Stimulated activated CD4-positive, alpha-beta T cell treated with anti-CD3 and anti-CD28 coated beads, Interleukin-15, amount 100 ng/mL, for 1 hour (primary cell): Measurements from ENCODE around the gene OR2A2.
"Not testable (repeated sequence)": the region's sequence is repeated elsewhere in the genome, so short reads cannot be mapped to it uniquely, and the experiment has no call there.

Source experiments
- DNase-seq, 2 donors: peaks; one replicate each; pipeline ENCODE4 v3.0.0-alpha.2; 2020; ENCODE audit warnings: low read depth in 1 of 2, low spot score in 1 of 2

OR2A2 gene, protein sequence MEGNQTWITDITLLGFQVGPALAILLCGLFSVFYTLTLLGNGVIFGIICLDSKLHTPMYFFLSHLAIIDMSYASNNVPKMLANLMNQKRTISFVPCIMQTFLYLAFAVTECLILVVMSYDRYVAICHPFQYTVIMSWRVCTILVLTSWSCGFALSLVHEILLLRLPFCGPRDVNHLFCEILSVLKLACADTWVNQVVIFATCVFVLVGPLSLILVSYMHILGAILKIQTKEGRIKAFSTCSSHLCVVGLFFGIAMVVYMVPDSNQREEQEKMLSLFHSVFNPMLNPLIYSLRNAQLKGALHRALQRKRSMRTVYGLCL

DNA sequence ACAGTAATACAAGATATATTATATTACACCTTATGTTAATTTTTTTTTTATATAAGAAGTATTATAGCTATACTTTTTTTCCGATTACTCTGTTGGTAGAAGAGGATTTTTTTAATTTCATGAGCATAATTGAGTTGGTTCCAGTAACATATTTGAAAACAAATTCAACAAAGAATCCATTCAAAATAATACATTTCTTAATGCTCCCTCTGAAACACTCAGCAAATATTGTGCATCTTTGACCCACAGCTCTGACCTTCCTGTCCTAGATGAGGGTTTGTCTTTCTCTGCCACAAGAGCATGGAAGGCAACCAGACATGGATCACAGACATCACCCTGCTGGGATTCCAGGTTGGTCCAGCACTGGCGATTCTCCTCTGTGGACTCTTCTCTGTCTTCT lies at the start of gene OR2A2:
Gene OR2A2 (plus strand): TSS at position 301 of the 400 bp plus-strand sequence. CDS start 0 bp downstream, at position 301.
- no peak for DNase-seq

DNA sequence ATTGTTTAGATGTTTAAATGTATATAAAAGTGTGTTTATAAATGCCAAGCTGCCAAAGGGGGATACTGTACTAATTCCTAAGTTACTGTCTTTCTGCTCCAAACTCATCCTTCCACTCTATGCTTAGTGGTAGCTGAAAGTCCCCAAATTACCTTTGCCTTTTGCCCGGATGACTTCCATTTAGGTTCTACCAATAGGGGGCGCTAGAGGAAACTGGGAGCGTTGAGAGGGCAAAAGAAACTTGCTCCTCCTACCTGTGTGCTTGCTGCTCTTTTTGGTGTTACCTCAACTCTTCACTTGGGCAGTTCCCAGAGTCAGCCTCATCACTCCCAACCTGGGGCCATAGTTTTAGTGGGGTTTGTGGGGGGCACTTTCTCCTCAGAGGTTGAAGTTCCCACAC lies 45.7 kb upstream of the OR2A2 start:
- DNase-seq: no peak

DNA sequence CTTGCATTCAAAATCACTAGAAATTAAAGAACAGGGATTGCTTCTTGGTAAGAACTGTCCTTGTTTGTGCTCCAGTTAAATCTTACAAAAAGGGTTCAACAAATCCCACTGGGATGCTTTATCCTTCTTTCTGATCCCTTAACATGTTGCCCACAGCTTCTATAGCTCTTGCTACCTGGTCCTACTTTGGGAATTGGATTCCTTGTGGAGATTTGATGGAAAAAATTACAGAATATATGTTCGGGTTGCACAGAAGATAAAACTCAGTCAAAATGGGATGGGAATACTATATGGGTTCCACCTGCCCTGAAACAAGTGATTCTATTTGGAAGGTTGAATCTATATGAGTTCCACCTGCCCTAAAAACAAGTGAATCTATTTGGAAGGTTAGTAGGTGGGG lies 39.9 kb upstream of the OR2A2 start, which contains the start of gene OR2A25:
Gene OR2A25 (plus strand): TSS at position 301 of the 400 bp plus-strand sequence. CDS start 4,409 bp downstream, outside the sequence.
- no peak for DNase-seq

DNA sequence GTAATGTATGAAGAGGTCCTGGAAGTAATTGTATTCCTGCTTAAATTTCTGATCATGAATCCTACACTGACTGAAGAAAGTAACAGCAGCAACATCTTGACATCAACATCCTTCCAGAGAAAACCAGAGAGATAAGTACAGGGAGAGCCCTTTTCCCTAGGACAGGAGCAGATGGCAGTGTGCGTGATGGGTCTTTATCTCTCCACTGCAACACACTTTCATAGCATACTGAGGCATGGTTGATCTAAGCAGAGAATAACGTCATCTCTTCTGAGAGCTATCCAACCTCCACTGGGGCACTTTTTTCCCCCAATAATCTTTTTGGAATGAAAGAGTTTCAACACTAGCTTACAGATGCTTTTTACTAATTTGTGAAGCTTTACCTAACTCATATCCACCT lies 39.4 kb upstream of the OR2A2 start:
- DNase-seq: no peak

DNA sequence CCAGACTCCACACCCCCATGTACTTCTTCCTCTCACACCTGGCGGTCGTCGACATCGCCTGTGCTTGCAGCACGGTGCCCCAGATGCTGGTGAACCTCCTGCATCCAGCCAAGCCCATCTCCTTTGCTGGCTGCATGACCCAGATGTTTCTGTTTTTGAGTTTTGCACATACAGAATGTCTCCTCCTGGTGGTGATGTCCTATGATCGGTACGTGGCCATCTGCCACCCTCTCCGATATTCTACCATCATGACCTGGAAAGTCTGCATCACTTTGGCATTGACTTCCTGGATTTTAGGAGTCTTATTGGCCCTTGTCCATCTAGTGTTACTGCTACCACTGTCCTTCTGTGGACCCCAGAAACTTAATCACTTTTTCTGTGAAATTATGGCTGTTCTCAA lies 35.0 kb upstream of the OR2A2 start:
- no peak for DNase-seq

DNA sequence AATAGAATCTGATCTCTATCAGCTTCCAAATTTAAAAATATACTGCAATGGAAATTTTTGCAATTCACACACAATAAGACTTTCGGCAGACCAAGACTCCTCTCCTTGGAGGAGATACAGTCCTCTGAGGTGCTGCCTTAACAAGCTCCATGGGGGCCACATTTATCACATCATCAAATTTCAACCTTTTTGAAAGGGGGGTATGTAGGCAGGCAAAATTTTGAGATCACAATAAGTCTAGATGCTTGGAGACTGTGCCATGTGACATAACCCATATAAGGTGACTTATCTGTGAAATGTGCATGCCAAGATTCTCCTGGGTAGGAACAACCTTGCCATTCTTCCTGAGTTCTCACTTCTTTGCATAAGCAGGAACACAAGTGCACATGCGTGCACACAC lies 23.4 kb upstream of the OR2A2 start, which contains the start of gene OR2A12:
Gene OR2A12 (plus strand): TSS at position 301 of the 400 bp plus-strand sequence. CDS start 8,830 bp downstream, outside the sequence.
- no peak for DNase-seq

DNA sequence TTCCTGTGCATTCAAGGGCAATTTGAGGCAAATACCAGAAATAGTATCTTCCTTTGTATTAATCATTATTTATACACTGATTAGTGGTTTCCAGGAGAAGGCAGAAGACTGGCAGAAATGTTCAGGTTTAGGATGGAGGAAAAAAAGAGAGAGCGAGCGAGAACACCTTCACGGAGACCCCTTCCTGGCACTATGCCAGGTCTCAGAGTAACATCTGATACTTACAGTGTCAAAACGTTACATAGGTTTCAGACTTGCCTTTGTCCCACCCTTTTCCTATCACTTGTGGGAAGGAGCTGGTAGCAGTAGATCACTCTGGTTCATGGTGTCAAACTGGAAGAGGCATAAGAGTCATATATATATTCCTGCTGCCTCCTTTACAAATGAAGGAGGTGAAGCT lies 22.7 kb upstream of the OR2A2 start:
- DNase-seq: no peak

DNA sequence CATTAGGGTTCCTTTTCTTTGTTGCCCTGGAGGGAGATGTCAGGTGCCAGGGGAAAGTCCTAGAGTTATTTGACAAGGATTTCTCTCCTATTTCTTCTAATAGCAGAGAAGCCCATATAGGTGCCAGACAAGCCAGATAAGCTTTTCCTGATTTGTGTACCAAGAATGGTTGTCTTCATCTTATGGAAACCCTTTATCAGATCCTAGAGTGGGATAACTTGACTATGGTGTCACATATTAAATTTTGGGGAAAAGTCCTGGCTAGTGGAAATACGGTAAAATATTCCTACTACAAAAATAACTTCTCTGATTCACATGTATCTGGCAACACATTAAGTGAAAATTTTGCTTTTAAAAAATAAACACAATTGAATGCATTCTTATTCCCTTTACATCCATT lies 22.2 kb upstream of the OR2A2 start:
- DNase-seq: no peak

DNA sequence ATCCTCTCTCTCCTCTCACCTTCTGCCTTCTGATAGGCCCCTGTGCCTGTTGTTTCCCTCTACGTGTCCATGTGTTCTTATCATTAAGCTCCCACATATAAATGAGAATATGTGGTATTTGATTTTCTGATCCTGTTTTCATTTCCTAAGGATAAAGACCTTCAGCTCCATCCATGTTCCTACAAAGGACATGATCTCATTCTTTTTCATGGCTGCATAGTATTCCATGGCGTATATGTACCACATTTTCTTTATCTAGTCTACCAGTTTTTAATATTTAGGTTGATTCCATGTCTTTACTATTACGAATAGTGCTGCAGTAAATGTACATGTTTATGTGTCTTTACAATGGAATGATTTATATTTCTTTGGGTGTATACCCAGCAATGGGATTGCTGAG lies 18.7 kb upstream of the OR2A2 start:
- DNase-seq: no peak

DNA sequence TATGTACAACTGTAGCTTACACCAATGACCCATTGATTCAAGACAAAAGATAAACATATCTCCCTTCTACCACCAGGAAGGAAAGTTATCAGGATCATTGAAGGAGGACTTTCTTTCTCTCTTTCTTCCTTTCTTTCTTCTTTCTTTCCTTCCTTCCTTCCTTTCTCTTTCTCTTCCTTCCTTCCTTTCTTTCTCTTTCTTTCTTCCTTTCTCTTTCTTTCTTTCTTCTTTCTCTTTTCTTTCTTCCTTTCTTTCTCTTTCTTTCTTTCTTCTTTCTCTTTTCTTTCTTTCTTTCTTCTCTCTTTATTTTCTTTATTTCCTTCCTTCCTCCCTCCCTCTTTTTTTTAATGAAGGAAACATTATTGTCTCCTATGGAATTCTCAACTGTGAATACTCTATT lies 10.6 kb upstream of the OR2A2 start:
- no peak for DNase-seq

DNA sequence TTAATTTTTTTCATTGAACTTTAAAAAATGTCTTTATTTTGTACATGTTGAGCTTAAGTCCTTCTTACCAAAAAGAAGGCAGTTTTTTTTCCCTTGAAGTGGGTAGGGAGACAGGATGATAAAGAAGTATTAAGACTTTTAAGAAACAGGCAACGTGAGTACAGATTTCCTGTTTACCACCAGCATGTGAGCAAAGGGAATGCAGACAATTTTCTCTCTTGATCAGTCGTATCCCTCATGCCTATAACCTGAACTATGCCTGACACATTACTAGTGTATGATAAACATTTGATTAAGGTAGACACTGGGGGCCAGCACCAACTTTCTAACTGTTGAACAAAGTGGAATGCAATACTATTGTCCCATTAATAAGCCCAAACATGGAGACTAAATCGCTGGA lies 8.8 kb upstream of the OR2A2 start:
- no peak for DNase-seq

DNA sequence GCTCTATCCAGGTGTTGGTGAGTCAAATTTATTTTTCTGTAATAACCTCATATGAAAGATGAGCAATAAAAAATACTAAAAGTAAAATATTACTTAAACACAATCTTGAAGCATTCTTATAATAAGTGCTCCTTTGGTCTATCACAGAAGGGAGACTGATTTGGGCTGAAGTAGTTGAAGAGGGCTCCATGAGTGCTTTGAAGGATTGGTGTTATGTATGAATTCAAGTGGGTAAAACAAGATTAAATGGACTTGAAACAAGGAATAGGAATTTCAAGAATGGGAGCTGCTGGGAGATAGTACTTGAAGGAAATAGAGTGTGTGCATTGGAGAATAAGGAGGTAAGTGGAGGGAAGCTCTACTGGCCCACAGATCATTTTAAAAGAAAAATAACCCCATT lies 7.3 kb upstream of the OR2A2 start:
- no peak for DNase-seq

DNA sequence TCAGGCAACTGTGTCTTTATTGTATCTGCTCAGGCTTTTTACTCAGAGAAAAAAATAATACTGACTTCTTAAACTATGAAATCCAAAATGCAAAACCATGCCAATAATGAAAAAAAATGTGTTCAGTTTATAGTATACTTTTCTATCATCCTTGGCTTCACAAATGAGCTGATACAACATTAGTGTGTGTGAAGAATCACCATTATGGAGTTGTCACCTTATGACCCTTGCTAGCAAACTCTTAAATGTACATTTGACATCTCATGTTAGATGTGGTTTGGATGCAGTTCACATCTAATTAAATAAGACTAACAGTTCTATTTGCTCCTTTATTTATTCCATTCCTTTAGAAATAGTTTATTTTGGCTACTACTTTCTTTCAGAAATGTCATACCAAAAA lies 4.2 kb upstream of the OR2A2 start:
- DNase-seq: no peak

DNA sequence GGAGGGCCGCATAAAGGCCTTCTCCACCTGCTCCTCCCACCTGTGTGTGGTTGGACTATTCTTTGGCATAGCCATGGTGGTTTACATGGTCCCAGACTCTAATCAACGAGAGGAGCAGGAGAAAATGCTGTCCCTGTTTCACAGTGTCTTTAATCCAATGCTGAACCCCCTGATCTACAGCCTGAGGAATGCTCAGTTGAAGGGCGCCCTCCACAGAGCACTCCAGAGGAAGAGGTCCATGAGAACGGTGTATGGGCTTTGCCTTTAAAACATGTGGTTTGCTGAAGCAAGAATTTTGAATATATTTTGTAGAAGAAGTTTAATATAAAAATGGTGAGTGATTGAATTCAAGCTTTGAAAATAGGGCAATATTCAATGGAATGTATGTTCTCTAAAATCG lies 889 bp downstream of the OR2A2 start:
- DNase-seq: no peak

DNA sequence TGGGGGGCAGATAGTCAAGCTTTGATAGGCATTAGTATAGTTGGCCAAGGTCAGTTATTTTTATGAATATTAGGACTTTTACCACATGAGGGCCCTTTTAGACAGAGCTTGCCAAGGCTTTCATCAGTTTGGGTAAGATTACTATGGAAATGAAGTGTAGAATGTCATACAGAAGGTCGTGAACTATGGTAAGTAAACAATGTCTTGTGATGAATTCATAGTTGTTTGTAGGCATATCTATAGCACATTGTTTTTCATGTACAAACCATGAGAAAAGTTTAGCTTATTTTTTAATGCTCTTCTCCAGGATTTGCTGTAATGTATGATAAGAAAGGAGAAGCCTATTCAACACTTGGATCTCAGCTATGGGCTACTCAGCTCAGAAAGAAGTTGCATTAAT lies 4.3 kb downstream of the OR2A2 start:
- no peak for DNase-seq

DNA sequence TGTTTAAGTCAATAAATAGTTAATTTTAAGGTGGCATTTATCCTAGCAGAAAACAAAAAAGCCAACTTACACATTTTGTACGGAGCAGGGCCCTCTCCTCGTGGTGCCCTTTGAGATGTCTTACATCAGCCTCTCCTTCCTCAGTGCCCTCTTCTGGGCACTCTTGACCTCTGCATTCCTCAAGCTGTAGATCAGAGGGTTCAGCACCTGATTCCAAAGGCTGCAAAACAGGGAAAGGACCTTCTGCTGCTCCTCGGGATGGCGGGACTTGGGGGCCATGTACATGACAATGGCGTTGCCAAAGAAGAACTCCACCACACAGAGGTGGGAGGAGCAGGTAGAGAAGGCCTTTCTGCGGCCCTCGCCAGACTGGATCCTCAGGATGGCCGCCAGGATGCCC lies 9.0 kb downstream of the OR2A2 start:
- no peak for DNase-seq

DNA sequence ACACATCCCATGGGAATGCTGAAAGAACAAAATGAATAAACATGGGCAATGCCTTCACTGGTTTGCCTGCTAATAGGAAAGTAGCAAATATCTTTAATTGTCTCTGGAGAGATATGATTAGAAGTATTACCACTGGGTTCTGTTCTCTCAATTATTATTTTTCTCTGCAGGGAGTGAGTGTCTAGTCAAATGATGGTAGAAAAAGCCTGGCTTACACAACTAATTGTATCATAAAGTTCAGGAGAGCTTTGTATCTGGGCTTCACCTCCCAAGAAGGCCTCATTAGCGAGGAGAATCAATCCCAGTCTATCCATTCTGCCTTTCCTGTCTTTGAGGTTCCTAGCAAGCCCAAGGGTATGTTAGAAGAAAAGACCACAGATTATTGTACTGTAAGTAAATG lies 13.5 kb downstream of the OR2A2 start, which contains the start of gene OR2A14:
Gene OR2A14 (plus strand): TSS at position 301 of the 400 bp plus-strand sequence. CDS start 5,937 bp downstream, outside the sequence.
- no peak for DNase-seq

DNA sequence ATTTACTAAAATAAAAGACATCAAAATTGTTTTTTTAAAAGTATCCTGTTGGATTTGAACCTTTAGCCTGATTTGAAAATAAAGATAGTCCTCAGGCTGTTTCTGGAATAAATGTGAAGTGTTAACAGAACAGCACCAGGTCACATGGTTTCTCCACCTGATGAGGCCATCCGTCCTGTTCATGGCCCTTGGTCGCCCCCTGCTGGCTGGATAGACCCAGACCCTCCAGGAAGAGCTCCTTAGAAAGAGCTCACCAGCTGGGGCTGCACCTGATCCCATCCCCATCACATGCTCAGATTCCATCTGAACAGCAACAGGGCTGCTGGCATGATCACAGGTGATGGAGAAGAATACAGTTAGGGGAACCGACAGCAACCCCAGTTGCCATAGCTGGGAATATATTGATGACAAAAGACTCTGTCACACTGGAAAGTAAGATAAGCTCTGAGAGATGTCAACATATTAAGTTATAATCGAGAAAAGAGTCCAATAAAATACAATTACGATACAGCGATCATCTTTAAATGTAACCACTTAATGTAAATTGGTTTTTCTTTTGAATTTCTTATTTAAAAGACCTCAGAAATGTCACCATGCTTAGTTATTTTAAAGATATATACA lies 18.4 kb downstream of the OR2A2 start:
- peak; percentile 65 to 86 for DNase-seq

DNA sequence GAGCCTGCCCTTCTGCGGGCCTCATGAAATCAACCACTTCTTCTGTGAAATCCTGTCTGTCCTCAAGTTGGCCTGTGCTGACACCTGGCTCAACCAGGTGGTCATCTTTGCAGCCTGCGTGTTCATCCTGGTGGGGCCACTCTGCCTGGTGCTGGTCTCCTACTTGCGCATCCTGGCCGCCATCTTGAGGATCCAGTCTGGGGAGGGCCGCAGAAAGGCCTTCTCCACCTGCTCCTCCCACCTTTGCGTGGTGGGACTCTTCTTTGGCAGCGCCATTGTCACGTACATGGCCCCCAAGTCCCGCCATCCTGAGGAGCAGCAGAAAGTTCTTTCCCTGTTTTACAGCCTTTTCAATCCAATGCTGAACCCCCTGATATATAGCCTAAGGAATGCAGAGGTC lies 20.2 kb downstream of the OR2A2 start:
- not testable (repeated sequence) for DNase-seq

DNA sequence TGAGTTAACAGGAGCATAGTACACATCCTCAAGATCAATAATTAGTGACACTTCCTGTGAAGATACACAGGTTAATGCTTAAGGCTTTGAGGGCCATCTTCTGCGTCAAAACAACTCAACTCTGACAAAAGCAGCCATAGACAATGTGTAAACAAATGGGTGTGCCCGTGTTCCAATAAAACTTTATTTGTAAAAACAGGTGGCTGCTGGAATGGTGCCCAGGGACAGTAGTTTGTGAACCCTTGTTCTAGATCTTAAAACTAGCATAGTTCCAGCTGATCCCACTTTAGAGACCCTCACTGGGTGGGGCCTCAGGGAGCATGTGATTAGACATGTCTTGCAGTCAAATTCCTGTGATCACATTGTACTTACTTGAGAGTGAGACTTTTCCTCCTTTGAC lies 21.3 kb downstream of the OR2A2 start:
- DNase-seq: no peak

DNA sequence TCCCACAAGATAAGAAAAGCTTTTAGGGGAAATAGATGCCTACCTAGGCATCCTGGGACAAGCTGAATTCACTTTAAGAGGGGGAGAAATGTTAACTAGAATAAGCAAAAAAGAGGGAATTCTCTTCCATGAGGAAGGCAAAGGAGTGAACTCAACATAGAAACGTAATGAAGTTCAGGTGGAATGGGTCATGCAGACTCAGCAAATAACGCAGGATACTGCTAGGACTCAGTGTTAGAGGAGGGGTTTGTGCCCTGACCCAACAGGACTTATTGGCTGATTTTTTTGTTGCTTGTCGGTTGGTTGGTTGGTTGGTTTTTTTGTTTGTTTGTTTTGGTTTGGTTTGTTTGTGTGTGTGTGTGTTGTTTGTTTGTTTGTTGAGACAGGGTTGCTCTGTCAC lies 22.9 kb downstream of the OR2A2 start:
- no peak for DNase-seq

DNA sequence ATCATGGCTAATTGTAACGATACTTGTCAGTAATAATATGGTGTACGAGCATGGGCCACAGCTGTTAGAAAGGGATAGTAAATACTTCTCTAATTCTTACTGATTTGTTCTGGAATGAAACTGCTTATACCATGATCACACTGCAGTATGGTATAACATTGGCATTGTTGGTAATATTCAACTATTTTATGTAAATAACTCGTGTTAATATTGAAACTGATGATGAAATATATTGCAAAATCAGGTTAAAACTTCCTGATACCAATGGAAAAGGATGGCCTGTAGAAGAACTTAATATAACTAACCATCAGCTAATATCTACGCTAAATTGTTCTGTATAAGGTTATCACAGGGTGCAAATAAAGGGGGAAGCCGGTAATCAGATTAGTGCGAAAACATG lies 23.9 kb downstream of the OR2A2 start:
- no peak for DNase-seq

DNA sequence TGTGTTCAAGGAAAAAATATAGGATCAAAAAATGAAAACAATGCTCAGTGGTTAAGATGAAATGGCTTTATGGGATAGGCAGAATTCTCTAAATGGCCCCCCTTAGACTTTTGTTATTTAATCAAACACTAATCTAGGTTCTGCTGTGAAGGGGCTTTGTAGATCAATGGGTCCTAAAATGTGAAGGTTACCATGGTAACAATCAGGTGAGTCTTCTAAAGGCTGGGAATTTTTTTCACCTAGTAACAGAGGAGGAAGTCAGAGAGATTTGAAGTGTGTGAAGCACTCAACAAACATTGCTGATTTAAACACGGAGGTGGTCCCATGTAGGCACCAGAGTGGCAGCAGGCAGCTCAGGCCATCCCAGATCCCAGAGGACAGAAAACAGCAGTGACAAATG lies 24.7 kb downstream of the OR2A2 start:
- no peak for DNase-seq
